Stimulated activated CD8-positive, alpha-beta memory T cell treated with anti-CD3 and anti-CD28 coated beads, Interleukin-12 subunit alpha, Interleukin-12 subunit beta, amount 100 ng/mL, for 24 hours (primary cell): Measurements from ENCODE around the gene RCAN1.

Experiments
- DNase-seq: peaks from one replicate; pipeline ENCODE4 v3.0.0-alpha.2; 2020; ENCODE audit errors: extremely low read depth

Gene RCAN1

DNA sequence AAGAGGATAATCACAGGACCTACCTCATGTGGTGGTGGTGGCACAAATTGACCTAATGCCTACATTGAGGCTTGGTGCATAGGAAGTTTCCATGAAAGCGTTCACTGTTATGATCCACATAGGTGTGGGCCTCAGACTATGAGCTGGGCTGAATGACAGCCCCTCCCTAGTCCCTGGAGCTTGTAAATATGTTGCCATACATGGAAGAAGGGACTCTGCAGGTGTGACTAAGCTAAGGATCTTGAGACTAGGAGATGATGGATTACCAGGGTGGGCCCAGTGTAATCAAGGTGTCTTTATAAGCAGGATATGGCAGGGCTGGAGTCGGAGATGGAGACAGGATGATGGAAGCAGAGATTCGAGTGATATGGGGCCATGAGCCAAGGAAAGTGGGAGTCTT lies 71.9 kb downstream of the RCAN1 start:
- no peak for DNase-seq

DNA sequence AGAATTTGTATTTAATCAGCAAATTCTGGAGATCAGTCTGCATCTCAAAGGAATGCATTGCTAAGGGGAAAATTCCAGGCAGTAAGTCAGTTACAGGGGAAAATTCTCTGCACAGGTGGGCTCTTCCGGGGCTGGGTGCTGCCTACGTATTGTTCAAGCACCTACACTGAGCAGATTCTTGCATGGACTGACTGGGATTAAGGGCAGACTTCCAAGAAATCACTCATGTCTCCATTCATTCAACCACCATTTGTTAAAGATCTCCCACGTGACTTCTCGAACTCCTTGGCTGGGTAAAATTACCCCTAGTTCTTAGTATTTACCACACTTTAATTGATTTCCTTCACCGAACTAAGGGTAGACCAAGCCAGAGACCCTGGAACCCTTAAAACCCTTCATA lies 74.7 kb downstream of the RCAN1 start:
- no peak for DNase-seq

- DNase-seq, result no peak
Observed at GRCh38 chr21:34537838-34538237, 77.1 kb downstream of the RCAN1 start.

- no peak for DNase-seq
Observed at GRCh38 chr21:34536820-34537219, 78.1 kb downstream of the RCAN1 start.

DNA sequence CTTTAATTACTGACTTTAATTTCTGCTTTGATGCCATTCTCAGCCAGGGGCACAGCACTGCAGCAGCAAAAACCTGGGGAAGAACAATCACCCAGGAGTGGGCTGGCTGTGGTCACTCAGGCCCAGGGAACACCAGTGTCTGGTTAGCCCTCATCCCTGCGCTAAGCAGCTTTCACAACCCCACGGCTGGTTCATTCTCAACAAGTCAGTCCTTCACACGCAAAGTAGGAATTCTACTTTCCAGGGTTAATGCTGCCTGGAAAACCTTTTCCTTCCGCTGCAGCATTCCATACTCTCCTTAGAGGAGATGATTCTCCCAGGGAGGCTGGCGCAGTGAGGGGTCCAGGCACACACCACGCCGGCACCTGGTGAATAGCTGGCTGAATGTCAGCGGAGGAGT lies 78.6 kb downstream of the RCAN1 start:
- no peak for DNase-seq

DNA sequence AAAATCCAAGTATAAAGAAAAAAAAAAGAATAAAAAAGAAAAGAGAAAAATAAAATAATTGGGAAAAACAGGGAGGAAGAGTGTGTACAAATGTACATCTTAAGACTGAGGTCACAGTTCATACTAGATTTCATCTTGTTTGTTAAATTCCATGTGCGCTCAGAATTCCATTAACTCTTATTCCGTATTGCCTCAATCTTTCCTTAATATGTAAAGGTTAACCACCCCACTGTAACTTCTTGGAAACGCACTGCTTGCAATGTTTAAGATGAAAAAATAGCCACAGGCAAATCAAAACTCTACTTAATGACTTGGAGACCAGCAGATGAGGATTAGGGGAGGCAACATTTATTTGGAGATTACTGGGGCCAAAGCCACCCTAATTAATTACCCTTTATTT lies 79.0 kb downstream of the RCAN1 start:
- no peak for DNase-seq

DNA sequence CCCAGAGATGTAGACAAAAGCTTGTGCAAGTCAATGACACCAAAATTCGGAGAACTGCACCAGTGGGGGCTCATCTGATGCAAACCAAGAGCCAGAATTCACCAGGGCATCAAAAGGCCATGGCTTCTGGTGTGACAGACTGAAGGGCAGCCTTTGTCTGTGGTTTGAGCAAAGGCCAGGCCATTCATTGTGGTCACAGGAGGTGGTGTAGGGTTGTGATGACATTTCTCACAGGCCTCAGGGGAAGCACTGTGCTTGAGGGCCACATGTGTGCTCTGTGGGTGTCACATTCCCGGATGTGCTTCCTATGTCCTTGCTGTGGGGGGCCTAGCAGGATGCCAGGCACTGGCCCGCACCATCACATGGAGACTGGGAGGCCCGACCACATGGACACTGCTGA lies 80.4 kb downstream of the RCAN1 start:
- DNase-seq, result no peak

DNA sequence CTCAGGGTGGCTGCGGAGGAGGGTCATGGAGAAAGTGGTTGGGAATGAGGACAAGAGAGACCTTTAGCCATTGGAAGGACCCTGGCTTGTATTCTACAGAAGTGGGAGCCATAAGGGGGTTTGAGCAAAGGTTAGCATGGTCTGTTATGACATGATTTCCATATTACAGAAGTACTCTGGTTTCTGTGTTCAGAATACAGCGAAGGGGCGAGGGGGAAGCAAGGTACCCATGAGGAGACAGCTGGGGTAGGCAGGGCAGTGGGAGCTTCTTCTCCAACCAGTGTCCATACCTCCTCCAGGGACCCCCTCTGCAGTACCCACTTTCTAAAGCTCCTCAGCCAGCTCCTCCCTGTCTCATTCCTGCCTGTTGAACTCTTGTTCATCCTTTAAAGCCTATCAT lies 81.0 kb downstream of the RCAN1 start:
- DNase-seq, result no peak

DNA sequence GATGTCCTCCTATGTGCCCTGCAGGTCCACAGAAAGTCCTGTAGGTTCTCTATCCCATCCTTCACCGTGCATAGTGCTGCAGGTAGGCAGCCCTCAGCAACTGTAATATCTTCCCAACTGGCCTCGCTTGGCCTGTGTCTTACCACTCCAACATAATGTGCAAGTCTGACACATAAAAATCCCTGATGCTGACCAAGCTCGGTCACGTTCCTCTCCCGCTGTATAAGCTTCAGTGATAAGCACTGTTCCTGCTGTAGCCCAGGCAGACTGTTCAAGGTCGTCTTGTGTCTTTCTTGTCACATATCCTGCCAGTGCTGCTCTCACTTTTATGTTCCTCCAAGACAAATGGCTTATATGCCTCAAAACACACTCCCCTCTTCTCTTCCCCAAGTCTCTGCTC lies 83.5 kb downstream of the RCAN1 start:
- no peak for DNase-seq

DNA sequence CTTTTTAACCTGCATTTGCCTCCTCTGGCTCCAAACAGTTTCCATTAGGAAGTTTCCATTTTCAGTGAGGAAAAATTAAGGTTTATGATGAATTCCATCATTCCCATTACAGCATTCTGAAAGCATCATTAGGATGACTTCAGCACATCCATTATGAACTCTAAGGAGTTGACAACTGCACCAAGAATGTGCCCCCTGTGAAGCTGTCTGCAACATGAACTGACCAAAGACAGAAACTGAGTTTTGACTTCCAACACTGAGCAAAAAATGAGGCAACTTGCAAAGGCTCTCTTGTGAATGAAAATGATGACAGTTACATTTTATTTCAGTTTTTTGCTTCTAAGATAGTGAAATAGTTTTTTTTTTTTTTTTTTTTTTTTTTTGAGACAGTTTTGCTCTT lies 84.7 kb downstream of the RCAN1 start:
- DNase-seq, result no peak

DNA sequence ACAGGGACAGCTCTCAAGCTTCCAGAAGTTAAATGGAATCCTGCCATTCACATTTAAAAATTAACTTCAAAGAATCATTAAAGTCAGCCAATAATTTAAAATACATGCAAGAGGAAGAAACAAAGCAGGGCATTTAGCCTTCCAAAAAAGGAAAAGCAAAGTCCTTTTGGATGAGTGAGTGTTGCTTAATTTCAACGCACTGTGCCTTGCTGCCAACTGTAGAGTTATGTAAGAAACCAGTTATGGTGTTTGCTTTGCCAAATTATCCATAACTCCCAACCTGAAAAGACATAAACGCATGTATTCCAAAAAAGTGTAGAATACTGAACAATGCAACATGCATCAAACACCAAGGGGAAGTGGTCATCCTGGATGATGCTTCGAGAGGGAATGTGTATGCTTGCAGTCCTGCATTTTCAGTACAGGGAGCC lies 86.8 kb downstream of the RCAN1 start:
- DNase-seq, result no peak

DNA sequence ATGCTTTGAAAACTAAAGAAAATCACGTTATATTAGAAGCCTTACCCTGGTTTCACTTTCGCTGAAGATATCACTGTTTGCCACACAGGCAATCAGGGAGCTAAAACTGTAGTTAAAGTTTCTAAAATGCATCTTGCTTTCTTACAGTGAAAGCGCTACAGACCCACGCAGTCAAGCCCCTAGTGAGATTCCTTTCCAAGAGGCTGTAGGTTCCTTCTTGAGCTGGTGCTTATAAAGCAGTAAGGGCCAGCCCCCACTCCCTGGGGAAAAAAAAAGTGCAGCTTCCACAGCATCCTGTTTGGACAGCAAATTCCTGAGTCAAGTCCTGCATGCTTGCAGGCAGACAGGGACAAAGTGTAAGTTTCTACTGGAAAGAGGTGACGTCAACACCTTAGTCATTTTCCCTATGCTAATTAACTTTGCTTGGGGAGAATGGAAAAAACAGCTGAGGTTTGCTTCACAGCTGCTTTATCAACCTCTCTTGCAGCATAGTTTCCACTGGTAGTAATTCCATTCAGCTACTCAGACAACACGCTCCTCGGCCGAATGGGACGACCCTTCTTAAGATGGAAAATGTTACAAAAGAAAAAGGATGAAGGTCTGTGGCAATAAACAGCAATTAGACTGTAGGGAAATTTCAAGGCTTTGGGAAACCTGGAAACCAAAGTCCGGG lies 88.2 kb downstream of the RCAN1 start:
- peak; percentile 11 for DNase-seq

GRCh38 chr21:34526241-34526617 lies 88.7 kb downstream of the RCAN1 start:
- DNase-seq, result no peak

- DNase-seq, result no peak
Observed at GRCh38 chr21:34524646-34525601, 90.0 kb downstream of the RCAN1 start.

DNA sequence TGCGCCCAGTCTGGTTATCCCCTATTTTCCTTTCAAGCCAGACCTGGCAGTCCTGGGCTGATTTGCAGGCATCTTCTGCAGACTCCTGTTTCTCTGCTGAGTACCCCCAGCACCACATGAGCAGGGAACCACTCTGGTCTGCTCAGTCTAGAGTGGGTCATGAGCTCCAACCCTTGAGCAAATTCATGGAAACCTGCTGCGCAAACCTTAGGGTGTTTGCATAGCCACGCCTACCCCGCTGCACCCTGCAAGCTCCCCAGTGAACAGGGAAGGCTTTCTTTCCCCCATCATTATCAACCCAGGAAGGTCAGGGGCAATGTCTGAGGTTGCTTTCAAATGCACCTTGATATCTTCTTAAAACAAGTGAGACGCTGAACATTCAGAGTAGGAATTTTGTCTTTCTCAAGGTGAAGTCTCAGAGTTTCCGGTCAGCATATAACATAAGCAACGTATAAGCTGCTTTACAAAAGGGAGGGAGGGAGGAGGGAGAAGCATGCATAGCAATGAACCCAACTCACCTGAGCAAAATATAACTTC lies 91.8 kb downstream of the RCAN1 start:
- DNase-seq, result no peak

DNA sequence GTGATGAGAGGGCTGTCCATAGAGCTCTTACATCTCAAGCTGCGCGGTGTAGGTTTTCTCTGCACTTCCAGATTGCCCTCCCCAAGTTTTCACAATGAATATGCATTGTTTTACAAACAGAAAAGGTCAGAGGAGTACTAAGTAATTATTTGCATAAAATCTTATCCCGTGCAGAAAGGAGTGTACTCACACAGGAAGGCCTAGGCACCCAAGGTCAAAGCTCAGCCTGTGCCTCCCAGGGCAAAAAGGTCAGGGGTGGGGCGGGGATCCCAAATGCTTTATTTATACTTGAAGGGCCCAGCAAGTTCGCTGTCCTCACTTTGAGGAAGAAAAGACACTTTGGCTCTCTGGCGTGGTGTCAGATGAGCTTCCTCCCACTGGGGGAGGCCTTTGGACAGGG lies 92.6 kb downstream of the RCAN1 start:
- no peak for DNase-seq

GRCh38 chr21:34521561-34521960 lies 93.4 kb downstream of the RCAN1 start:
- DNase-seq, result no peak

DNA sequence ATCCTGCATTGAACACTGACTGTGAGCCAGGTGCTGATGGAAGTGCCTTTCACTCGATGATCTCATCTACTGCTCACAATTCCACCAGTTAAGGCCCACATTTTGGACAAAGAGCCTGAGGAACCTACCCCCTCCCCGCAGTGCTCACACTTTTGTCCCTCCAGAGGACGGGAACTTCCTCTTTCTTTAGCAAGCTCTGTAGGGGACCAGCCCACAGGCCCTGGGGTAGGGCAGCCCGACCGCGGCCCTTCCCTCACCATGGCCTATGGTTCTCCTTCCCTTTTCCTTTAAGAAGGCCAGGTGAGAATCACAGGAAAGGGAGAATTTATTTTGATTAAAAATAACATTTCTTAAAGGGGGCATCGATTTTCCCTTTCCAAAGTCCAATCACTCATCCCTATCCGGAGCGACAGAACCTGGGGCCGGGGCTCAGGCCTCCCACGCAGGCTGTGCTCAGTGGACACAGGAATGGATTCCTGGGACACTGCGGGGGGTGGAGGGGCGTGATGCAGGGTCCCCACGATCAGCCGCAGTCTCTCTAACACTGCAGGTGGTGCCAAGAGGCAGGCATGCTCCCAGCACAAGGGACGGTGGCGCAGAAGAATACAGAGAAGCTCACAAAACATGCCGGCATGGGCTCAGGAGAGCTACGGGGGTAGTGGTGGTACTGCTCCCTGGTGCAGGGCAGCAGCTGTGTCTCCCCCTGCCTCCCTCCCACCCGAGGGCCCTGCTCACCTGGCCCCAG lies 94.0 kb downstream of the RCAN1 start:
- no peak for DNase-seq

GRCh38 chr21:34520281-34520680 lies 94.6 kb downstream of the RCAN1 start:
- no peak for DNase-seq

DNA sequence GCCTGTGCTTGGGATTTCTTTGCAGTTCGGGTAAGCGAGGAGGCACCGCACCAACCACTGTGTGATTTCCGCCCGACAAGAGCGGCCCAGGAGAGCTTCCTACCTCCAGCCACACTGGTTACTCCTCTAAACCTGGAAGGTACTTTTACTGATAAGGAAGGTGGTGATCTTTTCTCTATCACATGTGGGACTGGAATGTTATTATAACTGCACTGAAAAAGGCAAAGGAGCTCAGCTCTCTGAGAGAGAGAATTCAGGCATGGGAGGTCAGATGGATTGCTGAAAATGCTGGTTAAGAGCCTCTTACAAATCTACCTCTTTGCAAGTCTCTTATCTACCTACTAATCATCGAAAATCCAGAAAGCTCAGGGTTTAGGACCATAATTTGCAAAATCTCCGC lies 95.2 kb downstream of the RCAN1 start:
- DNase-seq, result no peak

DNA sequence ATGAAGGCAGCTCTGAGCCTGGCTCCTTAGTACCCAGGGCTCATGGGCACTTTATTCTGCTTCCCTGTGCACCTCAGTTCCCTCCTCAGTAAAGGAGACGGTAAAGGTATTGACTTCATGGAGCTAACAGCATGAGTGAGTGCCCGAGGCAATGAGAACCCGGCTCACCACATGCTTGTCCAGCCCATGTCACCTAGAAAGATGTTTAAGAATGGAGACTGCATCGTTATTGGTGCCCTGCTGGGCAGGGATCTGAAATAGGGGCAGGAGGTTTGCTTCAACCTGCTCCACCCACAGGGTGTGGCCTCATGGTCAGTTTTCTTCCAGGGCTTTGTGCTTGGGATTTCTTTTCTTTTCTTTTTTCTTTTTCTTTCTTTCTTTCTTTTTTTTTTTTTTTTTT lies 95.9 kb downstream of the RCAN1 start:
- no peak for DNase-seq

DNA sequence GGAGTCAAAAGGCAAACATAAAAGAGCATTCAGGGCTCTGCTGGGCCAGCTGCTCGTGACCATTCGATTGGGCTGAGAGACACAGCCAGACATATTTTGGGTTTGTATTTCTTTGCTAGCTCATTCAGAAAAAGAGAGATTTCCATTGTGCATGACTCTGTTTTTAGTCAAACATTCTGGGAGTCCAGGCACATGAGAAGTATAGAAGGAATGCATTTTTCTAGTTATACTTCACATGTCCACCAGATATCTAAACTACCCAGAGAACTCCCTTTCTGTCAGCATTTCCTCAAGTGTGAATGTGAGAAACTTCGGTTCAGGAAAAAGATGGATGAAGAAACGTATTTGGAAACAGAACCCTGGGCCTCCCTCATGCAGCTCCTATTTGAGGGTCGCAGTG lies 96.6 kb downstream of the RCAN1 start:
- no peak for DNase-seq
